Pancreas (tissue), 10 donors: ENCODE measurements around the gene JAM2. TPM values are rescaled to one million over a fixed set of nuclear protein-coding genes. Genes with fewer than 3 reads are reported as not detected.

ENCODE experiments used
- ATAC-seq, 4 donors: fragments of 200-7000 bp; cut with Tn5 transposase; one replicate each; pipeline versions ENCODE4 v1.8.0 to v1.9.1; 2020; ENCODE audit warnings: mild to moderate bottlenecking in 4 of 4, moderate library complexity in 4 of 4
- DNase-seq, 6 donors: peaks; one replicate each; pipeline ENCODE4 v3.0.0-alpha.2; 2020
- FAIRE-seq: peaks from 2 replicates; lab custom pipeline; 2012; peaks lifted over from hg19 to GRCh38; lab: Jason Lieb, UNC
- H3K27ac ChIP-seq, 4 donors: fragments of 200-600 bp; sonication (generic); 1 replicate in 3 of 4; 2 replicates in 1 of 4; pipeline versions ENCODE4 v1.5.0 to v1.8.0; 2020
- H3K27me3 ChIP-seq, 4 donors: fragments of 200-600 bp; one replicate each; pipeline ENCODE4 v1.8.0; 2021
- H3K36me3 ChIP-seq, 3 donors: fragments of 200-600 bp; sonication (generic) in 1 of 3; one replicate each; pipeline versions ENCODE4 v1.5.0 to v1.8.0; 2020 to 2021
- H3K4me1 ChIP-seq, 3 donors: fragments of 200-600 bp; one replicate each; pipeline ENCODE4 v1.8.0; 2021
- H3K4me3 ChIP-seq, 4 donors: fragments of 200-600 bp; sonication (generic) in 2 of 4; one replicate each; pipeline versions ENCODE4 v1.5.0 to v1.8.0; 2020 to 2021
- H3K9me3 ChIP-seq, 4 donors: fragments of 200-600 bp; one replicate each; pipeline ENCODE4 v1.8.0; 2021
- CTCF ChIP-seq, 4 donors: fragments of 200-600 bp; sonication (generic) in 3 of 4; IDR thresholded peaks; one replicate each; pipeline versions ENCODE4 v1.5.0 to v1.8.0; 2021; ENCODE audit warnings: antibody characterized with exemption in 4 of 4
- WGBS, 2 donors: extraction: QIAGEN DNeasy Blood & Tissue Kit; methylation state at CpG; one replicate each; pipeline ENCODE4 v1.1.7; 2013; 5-methylcytosine and 5-hydroxymethylcytosine counted together
- intact Hi-C, 3 donors: fragments of 100-400 bp; cut with DNase I; formaldehyde crosslinking; loops; one replicate each; pipeline versions ENCODE4 v1.11.1 to v1.14.2; 2022
- polyA plus RNA-seq, 2 donors: library from polyadenylated mRNA; stranded (reverse); fragments of 200-250 nt; gene quantifications; one replicate each; pipeline ENCODE4 v1.2.3, GENCODE V29; 2013
- total RNA-seq, 6 donors: library from RNA; stranded (reverse); fragmentation: NEBNext Ultra II Directional in 4 of 6; extraction: Animal tissue kit (Norgen Biotek cat#: 25700) in 4 of 6; gene quantifications; one replicate each; pipeline versions ENCODE4 v1.2.1 to v1.2.4, GENCODE V29; 2021 to 2023
- donor health status: healthy with polysubstance abuse.
- donor health status: DM: no; HTN: no; CAD: no; lungs with moderate emphysema.
- donor health status: DM: no; HTN: no; CAD: no.
- donor health status: control.
- donor health status: control.
- donor health status: Bipolar disorder and iron deficiency.
- donor health status: DM: yes; HTN: yes; CAD: no.
- donor health status: DM: no; HTN: no; CAD: no.
- donor health status: DM: no; HTN: no; CAD: no.
- donor health status: DM: yes; HTN: yes; CAD: no.

The JAM2 gene
- total and polyA plus RNA-seq, 8 donors: 1.4 to 8.5 (median 2.7) TPM

GRCh38 chr21:25717491-25718147 is 78.6 kb downstream of the JAM2 start:
- DNase-seq (no peak), ATAC-seq (peak in 1 of 4 donors; percentile 26)

DNA sequence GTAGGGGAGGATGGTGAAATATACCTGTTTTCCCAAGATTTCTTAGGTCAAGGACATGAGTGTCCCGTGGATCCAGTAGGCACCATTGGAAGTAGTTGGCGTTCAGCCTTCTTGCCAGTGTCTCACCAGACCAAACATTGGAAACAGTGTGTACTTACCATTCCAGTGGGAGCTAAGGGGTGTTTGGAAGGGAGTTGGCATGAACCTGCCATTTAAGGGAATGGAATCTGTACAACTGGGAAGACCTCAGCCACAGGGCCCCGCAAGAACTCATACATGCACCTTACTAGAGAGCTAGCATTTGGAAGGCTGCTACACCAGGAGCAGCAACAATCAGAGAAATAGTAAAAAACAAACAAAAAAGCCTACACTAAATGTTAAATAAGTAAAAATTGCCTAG is 82.9 kb downstream of the JAM2 start:
- ATAC-seq (no peak), FAIRE-seq (no peak), DNase-seq (no peak)
- Histone ChIP-seq H3K9me3 (no peaks in the 10 kb centered on the region), H3K27me3 (no peaks in the 10 kb centered on the region), H3K4me1 (no peaks in the 10 kb centered on the region), H3K36me3 (peaks cover 0 to 21% (median 17%) of the 10 kb centered on the region in 3 donors), H3K4me3 (no peak overlapping the region), H3K27ac (no peak overlapping the region)
- no peak for TF ChIP-seq CTCF (IDR thresholded peaks at IDR 0.05)
- intact Hi-C loops: no loop called here
- WGBS, 2 donors: 86 to 91% methylated on average over 3 of the region's 3 CpGs

More at GRCh38 chr21:25717491-25718147, 78.6 kb downstream of the JAM2 start:
- WGBS, 2 donors: 90 to 94% methylated on average over 5 of the region's 5 CpGs
- no peaks in the 10 kb centered on the region for H3K36me3 ChIP-seq
- no peak for FAIRE-seq
- H3K9me3 ChIP-seq: no peaks in the 10 kb centered on the region
- no peaks in the 10 kb centered on the region for H3K4me1 ChIP-seq
- H3K4me3 ChIP-seq: no peak overlapping the region
- TF ChIP-seq CTCF (IDR thresholded peaks at IDR 0.05): no peak
- H3K27ac ChIP-seq: no peak overlapping the region
- H3K27me3 ChIP-seq: no peaks in the 10 kb centered on the region
- intact Hi-C loops: loop anchor here in 1 of 3 donors (10.0 kb wide), 1 partner anchor 103 kb away; no protein-coding TSS in a partner anchor

DNA sequence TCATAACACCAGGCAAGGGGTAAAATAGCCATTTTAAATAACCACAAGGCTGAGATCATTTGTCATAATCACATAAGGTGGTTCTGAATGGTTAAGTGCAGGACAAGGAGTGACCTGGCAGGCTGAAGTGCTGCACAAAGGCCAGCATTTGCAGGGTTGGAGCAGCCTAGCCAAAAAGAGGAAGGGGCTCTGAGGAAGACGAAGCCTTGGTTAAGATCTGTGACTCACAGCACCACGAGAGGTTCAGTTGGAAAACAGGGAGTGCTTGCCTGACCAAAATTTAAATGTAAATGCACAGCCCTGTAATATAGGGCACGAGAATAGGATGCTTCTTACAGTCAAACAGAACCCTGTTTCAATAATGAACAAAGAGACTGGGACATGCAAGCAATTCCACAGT is 83.6 kb downstream of the JAM2 start:
- Histone ChIP-seq H3K4me3 (no peak overlapping the region), H3K9me3 (no peaks in the 10 kb centered on the region), H3K36me3 (peaks cover 0 to 28% (median 20%) of the 10 kb centered on the region in 3 donors), H3K4me1 (no peaks in the 10 kb centered on the region), H3K27me3 (no peaks in the 10 kb centered on the region), H3K27ac (no peak overlapping the region)
- intact Hi-C loops: no loop called here
- ATAC-seq (peak in 1 of 4 donors; percentile 18), FAIRE-seq (no peak), DNase-seq (no peak)
- WGBS, 2 donors: 91% methylated on average over 3 of the region's 3 CpGs
- TF ChIP-seq CTCF (IDR thresholded peaks at IDR 0.05): no peak

GRCh38 chr21:25732091-25732760 is 93.2 kb downstream of the JAM2 start:
- H3K4me1 ChIP-seq: peaks cover 4 to 33% (median 15%) of the 10 kb centered on the region in 3 donors

More at GRCh38 chr21:25732091-25732760, 93.2 kb downstream of the JAM2 start:
- WGBS, 2 donors: 53 to 60% methylated on average over 6 of the region's 6 CpGs
- Histone ChIP-seq H3K27me3 (no peaks in the 10 kb centered on the region), H3K36me3 (peaks cover 3 to 26% (median 5%) of the 10 kb centered on the region in 3 donors), H3K4me3 (no peak overlapping the region), H3K9me3 (no peaks in the 10 kb centered on the region), H3K27ac (no peak overlapping the region)
- DNase-seq (no peak), FAIRE-seq (no peak), ATAC-seq (no peak)
- intact Hi-C loops: no loop called here
- no peak for TF ChIP-seq CTCF (IDR thresholded peaks at IDR 0.05)
